CD8-positive, alpha-beta memory T cell (primary cell): ENCODE data around the gene RORB. TPM values are rescaled to one million over a fixed set of nuclear protein-coding genes. Genes with fewer than 3 reads are reported as not detected.

Source experiments
- CTCF ChIA-PET: fragments of 350-600 bp; sonication (Branson Sonifier 250); formaldehyde crosslinking; loops from one replicate; lab custom pipeline; 2021; ENCODE audit warnings: antibody characterized with exemption; lab: Charles Lee
- POLR2A ChIA-PET: fragments of 350-600 bp; sonication (Branson Sonifier 250); formaldehyde crosslinking; loops from one replicate; lab custom pipeline; 2021; ENCODE audit warnings: antibody characterized with exemption; lab: Charles Lee
- DNase-seq, 5 donors: peaks; one replicate each; pipeline versions ENCODE4 v3.0.0 to v3.0.0-alpha.2; 2020 to 2022; ENCODE audit warnings: mixed read lengths in 1 of 5
- H3K27ac ChIP-seq: one replicate; pipeline ENCODE4 v1.7.0; 2013; ENCODE audit warnings: low read depth, mild to moderate bottlenecking, low read length, moderate library complexity
- H3K27me3 ChIP-seq: 2 replicates; pipeline ENCODE4 v1.7.0; 2013; ENCODE audit warnings: low read length, mild to moderate bottlenecking; ENCODE audit not compliant: insufficient read depth, poor library complexity, severe bottlenecking
- H3K36me3 ChIP-seq: 2 replicates; pipeline ENCODE4 v1.7.0; 2013; ENCODE audit warnings: mild to moderate bottlenecking, low read length, moderate library complexity; ENCODE audit not compliant: insufficient read depth
- H3K4me1 ChIP-seq: 2 replicates; pipeline ENCODE4 v1.7.0; 2013; ENCODE audit warnings: mild to moderate bottlenecking, low read length, moderate library complexity; ENCODE audit not compliant: insufficient read depth
- H3K4me3 ChIP-seq: 2 replicates; pipeline ENCODE4 v1.7.0; 2013; ENCODE audit warnings: mild to moderate bottlenecking, low read length
- H3K9me3 ChIP-seq: 2 replicates; pipeline ENCODE4 v1.7.0; 2013; ENCODE audit warnings: mild to moderate bottlenecking, low read length
- H3K27ac Mint-ChIP-seq, 8 donors: one replicate each; pipeline ENCODE4 v1.8.0; 2020 to 2021; ENCODE audit warnings: mixed read lengths in 8 of 8, mild to moderate bottlenecking in 6 of 8, inconsistent platforms in 3 of 8, moderate library complexity in 3 of 8
- H3K27me3 Mint-ChIP-seq, 2 donors: one replicate each; pipeline ENCODE4 v1.8.0; 2020 to 2021; ENCODE audit warnings: mixed read lengths in 2 of 2, mild to moderate bottlenecking in 1 of 2, moderate library complexity in 1 of 2
- H3K36me3 Mint-ChIP-seq, 3 donors: one replicate each; pipeline ENCODE4 v1.8.0; 2020 to 2021; ENCODE audit warnings: mixed read lengths in 3 of 3, inconsistent platforms in 1 of 3, mild to moderate bottlenecking in 1 of 3
- H3K4me1 Mint-ChIP-seq, 3 donors: one replicate each; pipeline ENCODE4 v1.8.0; 2020 to 2021; ENCODE audit warnings: mixed read lengths in 3 of 3, inconsistent platforms in 1 of 3, mild to moderate bottlenecking in 1 of 3
- H3K4me3 Mint-ChIP-seq, 7 donors: one replicate each; pipeline ENCODE4 v1.8.0; 2020 to 2021; ENCODE audit warnings: mixed read lengths in 7 of 7, mild to moderate bottlenecking in 6 of 7, moderate library complexity in 4 of 7, inconsistent platforms in 2 of 7
- H3K9me3 Mint-ChIP-seq, 5 donors: one replicate each; pipeline ENCODE4 v1.8.0; 2020 to 2022; ENCODE audit warnings: mixed read lengths in 5 of 5, mild to moderate bottlenecking in 3 of 5, moderate library complexity in 2 of 5, inconsistent platforms in 1 of 5
- polyA plus RNA-seq: library from polyadenylated mRNA; unstranded; fragments of 300-500 nt; fragmentation: Illumina TruSeq; gene quantifications from one replicate; pipeline ENCODE4 v1.2.3, GENCODE V29; 2021
- total RNA-seq, 2 experiments: library from RNA; stranded (reverse); gene quantifications; one replicate each; pipeline ENCODE4 v1.2.3, GENCODE V29; 2021

Gene RORB
- total and polyA plus RNA-seq, 3 experiments from 2014 or later: 0.05 TPM; not detected in 2

GRCh38 chr9:74639112-74639511 lies 142.0 kb downstream of the RORB start:
- no peaks in the 10 kb centered on the region for H3K36me3 Mint-ChIP-seq
- POLR2A ChIA-PET: no interaction called here
- CTCF ChIA-PET: no interaction called here

GRCh38 chr9:74642376-74642775 lies 145.2 kb downstream of the RORB start:
- Mint-ChIP-seq H3K36me3 (no peaks in the 10 kb centered on the region), H3K9me3 (no peaks in the 10 kb centered on the region), H3K27ac (no peak overlapping the region), H3K27me3 (peaks cover 0 to 15% of the 10 kb centered on the region in 2 donors), H3K4me1 (no peaks in the 10 kb centered on the region), H3K4me3 (no peak overlapping the region)
- DNase-seq: no peak
- Histone ChIP-seq H3K27me3 (no peaks in the 10 kb centered on the region), H3K27ac (no peak overlapping the region), H3K4me1 (no peaks in the 10 kb centered on the region), H3K4me3 (no peak overlapping the region), H3K9me3 (no peaks in the 10 kb centered on the region), H3K36me3 (no peaks in the 10 kb centered on the region)
- CTCF ChIA-PET: no interaction called here
- POLR2A ChIA-PET: no interaction called here

More at GRCh38 chr9:74639112-74639511, 142.0 kb downstream of the RORB start:
- no peak for DNase-seq
- Mint-ChIP-seq H3K4me3 (no peak overlapping the region), H3K27ac (no peak overlapping the region), H3K9me3 (no peaks in the 10 kb centered on the region), H3K4me1 (no peaks in the 10 kb centered on the region), H3K27me3 (peaks cover 0 to 18% of the 10 kb centered on the region in 2 donors)
- H3K9me3 ChIP-seq: no peaks in the 10 kb centered on the region
- no peak overlapping the region for H3K27ac ChIP-seq
- H3K4me3 ChIP-seq: no peak overlapping the region
- H3K27me3 ChIP-seq: no peaks in the 10 kb centered on the region
- H3K4me1 ChIP-seq: no peaks in the 10 kb centered on the region
- no peaks in the 10 kb centered on the region for H3K36me3 ChIP-seq

DNA sequence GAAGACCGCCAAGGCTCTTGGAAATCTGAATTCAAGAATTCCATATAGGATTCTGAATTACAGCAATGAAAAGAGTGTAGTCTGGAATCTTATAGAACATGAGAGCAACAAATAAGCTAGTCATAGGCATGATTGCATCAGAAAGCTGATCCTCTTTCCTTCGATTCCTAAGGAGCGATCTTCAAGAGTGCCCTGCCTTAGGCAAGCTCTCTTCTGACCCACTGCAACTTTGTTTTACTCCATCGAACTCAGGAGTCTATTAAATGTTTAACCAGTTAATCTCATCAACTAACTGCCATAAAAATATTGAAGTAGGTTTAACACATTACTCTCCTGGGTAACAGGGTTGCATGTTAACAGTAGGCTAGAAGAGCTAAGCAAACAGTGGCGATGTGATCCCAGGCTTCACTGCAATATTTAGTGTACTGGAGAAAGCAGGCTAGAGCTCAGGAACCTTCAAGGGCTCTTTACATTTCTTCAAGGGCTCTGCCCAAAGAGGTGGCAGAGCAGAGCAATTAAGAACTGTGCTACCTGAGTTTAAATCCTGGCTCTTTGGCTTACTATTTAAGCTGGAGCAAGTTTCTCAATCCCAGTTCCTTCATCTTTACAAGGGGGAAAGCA lies 146.3 kb downstream of the RORB start:
- no peak for DNase-seq
- Histone ChIP-seq H3K9me3 (no peaks in the 10 kb centered on the region), H3K4me3 (no peak overlapping the region), H3K4me1 (no peaks in the 10 kb centered on the region), H3K36me3 (no peaks in the 10 kb centered on the region), H3K27me3 (no peaks in the 10 kb centered on the region), H3K27ac (no peak overlapping the region)
- peaks cover 0 to 13% of the 10 kb centered on the region in 2 donors for H3K27me3 Mint-ChIP-seq
- no peaks in the 10 kb centered on the region for H3K4me1 Mint-ChIP-seq
- no peak overlapping the region for H3K27ac Mint-ChIP-seq
- no peak overlapping the region for H3K4me3 Mint-ChIP-seq
- CTCF ChIA-PET: interaction anchor here (0.9 kb wide), 1 partner anchor 9 kb away, joined by 3 read pairs; no protein-coding TSS in a partner anchor
- no peaks in the 10 kb centered on the region for H3K36me3 Mint-ChIP-seq
- POLR2A ChIA-PET: no interaction called here
- H3K9me3 Mint-ChIP-seq: no peaks in the 10 kb centered on the region

DNA sequence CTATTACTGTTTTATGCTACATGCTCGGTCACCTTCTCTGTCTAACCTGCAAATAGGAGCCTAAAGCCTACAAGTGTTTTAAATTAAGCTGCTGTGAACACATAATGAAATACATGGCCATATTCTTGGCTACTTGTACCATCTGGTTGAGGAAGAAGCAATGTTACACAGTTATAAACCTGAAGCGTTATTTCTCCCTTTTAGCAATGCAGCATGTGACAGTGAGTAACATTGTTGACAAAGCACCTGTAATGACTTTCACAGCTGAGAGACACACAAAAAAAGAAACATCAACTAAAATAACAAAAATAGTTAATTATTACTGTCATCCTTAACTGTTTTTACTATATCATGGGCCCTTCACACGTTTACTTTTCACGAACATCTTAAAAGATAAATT lies 146.9 kb downstream of the RORB start:
- Histone ChIP-seq H3K9me3 (no peaks in the 10 kb centered on the region), H3K4me3 (no peak overlapping the region), H3K36me3 (no peaks in the 10 kb centered on the region), H3K27me3 (no peaks in the 10 kb centered on the region), H3K4me1 (no peaks in the 10 kb centered on the region), H3K27ac (no peak overlapping the region)
- Mint-ChIP-seq H3K4me1 (no peaks in the 10 kb centered on the region), H3K4me3 (no peak overlapping the region), H3K27me3 (peaks cover 0 to 13% of the 10 kb centered on the region in 2 donors), H3K9me3 (no peaks in the 10 kb centered on the region), H3K27ac (no peak overlapping the region), H3K36me3 (no peaks in the 10 kb centered on the region)
- ChIA-PET CTCF (interaction anchor here (0.9 kb wide), 1 partner anchor 9 kb away, joined by 3 read pairs; no protein-coding TSS in a partner anchor), POLR2A (no interaction called here)
- no peak for DNase-seq

DNA sequence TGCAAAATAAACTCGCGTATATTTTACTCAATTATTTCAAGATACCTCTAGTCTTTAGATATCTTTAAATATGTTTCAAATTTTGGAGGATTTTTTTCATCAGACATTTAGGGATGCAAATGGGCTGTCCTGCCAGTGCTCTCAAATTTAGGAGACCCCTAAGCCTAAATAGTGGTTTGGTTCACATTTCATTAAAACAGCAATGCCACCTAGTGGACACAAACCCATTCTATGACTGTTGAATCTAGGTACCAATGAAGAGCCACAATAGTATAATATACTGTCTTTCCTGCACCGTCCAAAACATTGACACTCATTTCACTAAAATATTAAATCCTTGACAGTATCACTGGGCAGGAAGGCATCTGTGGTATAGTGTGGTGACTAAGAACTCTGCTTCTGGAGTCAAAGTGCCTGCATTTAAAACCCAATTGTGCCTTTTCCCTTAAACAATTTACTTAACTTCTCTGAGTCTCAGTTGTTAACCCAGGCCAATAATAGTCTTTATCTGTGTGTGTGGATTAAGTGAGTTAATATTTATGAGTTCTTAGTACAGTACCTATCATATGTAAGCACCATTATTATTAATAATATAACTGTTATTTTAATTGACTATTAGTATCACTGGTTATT lies 148.0 kb downstream of the RORB start:
- Mint-ChIP-seq H3K9me3 (no peaks in the 10 kb centered on the region), H3K36me3 (no peaks in the 10 kb centered on the region), H3K27me3 (peaks cover 0 to 13% of the 10 kb centered on the region in 2 donors), H3K4me3 (no peak overlapping the region), H3K27ac (no peak overlapping the region), H3K4me1 (no peaks in the 10 kb centered on the region)
- ChIA-PET POLR2A (no interaction called here), CTCF (no interaction called here)
- H3K27me3 ChIP-seq: no peaks in the 10 kb centered on the region
- no peaks in the 10 kb centered on the region for H3K9me3 ChIP-seq
- no peaks in the 10 kb centered on the region for H3K4me1 ChIP-seq
- no peak overlapping the region for H3K4me3 ChIP-seq
- DNase-seq: no peak
- no peaks in the 10 kb centered on the region for H3K36me3 ChIP-seq
- no peak overlapping the region for H3K27ac ChIP-seq

- H3K4me3 ChIP-seq: no peak overlapping the region
- no peaks in the 10 kb centered on the region for H3K27me3 Mint-ChIP-seq
- H3K36me3 Mint-ChIP-seq: no peaks in the 10 kb centered on the region
- no peak overlapping the region for H3K27ac ChIP-seq
- CTCF ChIA-PET: no interaction called here
- no peaks in the 10 kb centered on the region for H3K4me1 ChIP-seq
- H3K9me3 Mint-ChIP-seq: peaks cover 0 to 3% (median 2%) of the 10 kb centered on the region in 5 donors
- H3K9me3 ChIP-seq: no peaks in the 10 kb centered on the region
- no peaks in the 10 kb centered on the region for H3K4me1 Mint-ChIP-seq
- no peaks in the 10 kb centered on the region for H3K27me3 ChIP-seq
- no peak overlapping the region for H3K27ac Mint-ChIP-seq
- no peaks in the 10 kb centered on the region for H3K36me3 ChIP-seq
- POLR2A ChIA-PET: no interaction called here
- DNase-seq: no peak
- no peak overlapping the region for H3K4me3 Mint-ChIP-seq
Observed at GRCh38 chr9:74653410-74654080, 156.4 kb downstream of the RORB start.

DNA sequence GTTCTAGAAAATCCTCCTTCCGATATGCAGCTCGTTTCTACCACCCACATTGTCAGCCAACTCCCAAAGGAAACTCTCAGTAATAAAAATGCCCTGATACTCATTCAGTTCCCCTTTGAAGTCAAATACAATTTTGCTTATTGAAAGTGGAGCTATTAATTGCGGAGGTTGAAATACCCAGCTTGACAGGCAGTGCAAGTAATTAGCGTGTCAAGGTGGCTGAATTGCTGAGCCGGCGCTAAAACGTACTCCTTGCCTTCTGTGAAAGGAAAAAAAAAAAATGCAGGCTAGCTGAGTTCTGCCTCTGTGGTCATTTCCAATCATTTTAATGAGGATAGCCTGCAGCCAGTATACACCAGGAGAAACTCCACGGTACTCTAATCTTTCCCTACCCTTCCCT lies 165.5 kb downstream of the RORB start:
- H3K27me3 ChIP-seq: no peaks in the 10 kb centered on the region
- H3K4me1 ChIP-seq: no peaks in the 10 kb centered on the region
- Mint-ChIP-seq H3K4me1 (no peaks in the 10 kb centered on the region), H3K36me3 (no peaks in the 10 kb centered on the region), H3K4me3 (no peak overlapping the region), H3K27ac (no peak overlapping the region), H3K27me3 (peaks cover 2 to 3% of the 10 kb centered on the region in 2 donors), H3K9me3 (no peaks in the 10 kb centered on the region)
- DNase-seq: no peak
- H3K27ac ChIP-seq: no peak overlapping the region
- no peaks in the 10 kb centered on the region for H3K36me3 ChIP-seq
- POLR2A ChIA-PET: no interaction called here
- H3K9me3 ChIP-seq: no peaks in the 10 kb centered on the region
- H3K4me3 ChIP-seq: no peak overlapping the region
- CTCF ChIA-PET: no interaction called here

DNA sequence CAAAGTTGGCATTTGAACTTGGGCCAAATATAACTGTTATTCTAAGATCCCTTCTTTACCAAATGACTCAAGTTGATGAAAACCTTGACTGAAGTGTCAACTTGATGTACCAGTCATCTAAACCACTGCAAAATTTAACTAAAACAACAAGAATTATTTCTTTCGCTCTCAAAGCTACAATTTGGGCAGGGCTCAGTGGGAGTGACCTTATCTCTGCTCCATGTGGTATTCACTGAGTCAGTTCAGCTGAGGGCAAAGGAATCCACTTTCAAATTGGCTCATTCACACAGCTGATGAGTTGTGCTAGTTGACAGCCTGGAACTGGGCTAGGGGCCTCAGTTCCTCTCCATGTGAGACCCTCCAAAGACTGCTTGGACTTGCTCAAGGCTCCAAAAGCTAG lies 166.3 kb downstream of the RORB start:
- H3K4me1 Mint-ChIP-seq: no peaks in the 10 kb centered on the region
- Histone ChIP-seq H3K9me3 (no peaks in the 10 kb centered on the region), H3K4me3 (no peak overlapping the region), H3K27me3 (no peaks in the 10 kb centered on the region), H3K4me1 (no peaks in the 10 kb centered on the region), H3K36me3 (no peaks in the 10 kb centered on the region), H3K27ac (no peak overlapping the region)
- no peak for DNase-seq
- H3K9me3 Mint-ChIP-seq: no peaks in the 10 kb centered on the region
- peaks cover 2 to 4% of the 10 kb centered on the region in 2 donors for H3K27me3 Mint-ChIP-seq
- H3K27ac Mint-ChIP-seq: no peak overlapping the region
- no peak overlapping the region for H3K4me3 Mint-ChIP-seq
- POLR2A ChIA-PET: no interaction called here
- H3K36me3 Mint-ChIP-seq: no peaks in the 10 kb centered on the region
- CTCF ChIA-PET: no interaction called here
